Stomach smooth muscle (tissue), 2 donors: ENCODE data around the gene EML5.
A peak's percentile ranks its signal among the peaks of the same experiment; 100 is the strongest.

Experiments used
- H3K27ac ChIP-seq: one replicate; pipeline ENCODE4 v1.7.0; 2013; ENCODE audit warnings: mild to moderate bottlenecking, low read length, inconsistent platforms
- H3K27me3 ChIP-seq, 2 donors: one replicate each; pipeline ENCODE4 v1.7.0; 2013; ENCODE audit warnings: low read length in 2 of 2; ENCODE audit not compliant: insufficient read depth in 2 of 2, control insufficient read depth in 1 of 2
- H3K36me3 ChIP-seq, 2 donors: one replicate each; pipeline ENCODE4 v1.7.0; 2013; ENCODE audit warnings: low read length in 2 of 2; ENCODE audit not compliant: control insufficient read depth in 2 of 2, insufficient read depth in 2 of 2
- H3K4me1 ChIP-seq: one replicate; pipeline ENCODE4 v1.7.0; 2013; ENCODE audit warnings: low read length; ENCODE audit not compliant: control insufficient read depth, insufficient read depth
- H3K4me3 ChIP-seq, 2 donors: one replicate each; pipeline ENCODE4 v1.7.0; 2013; ENCODE audit warnings: low read length in 2 of 2
- H3K9ac ChIP-seq, 2 donors: one replicate each; pipeline ENCODE4 v1.7.0; 2013; ENCODE audit warnings: low read length in 2 of 2, mild to moderate bottlenecking in 1 of 2
- H3K9me3 ChIP-seq, 2 donors: one replicate each; pipeline ENCODE4 v1.7.0; 2013; ENCODE audit warnings: low read length in 2 of 2; ENCODE audit not compliant: control insufficient read depth in 2 of 2
- donor health status: healthy.
- donor health status: Pancreatic carcinoma.

EML5 gene

GRCh38 chr14:88792473-88793258 is at the start of gene EML5:
Gene EML5 (minus strand): TSS chr14:88792953. CDS start chr14:88792503, 450 bp downstream.
- Histone ChIP-seq H3K36me3 (no peaks in the 10 kb centered on the region), H3K4me3 (peak within 1 kb of the TSS; percentile 82 to 85), H3K27me3 (no peaks in the 10 kb centered on the region), H3K27ac (peak within 1 kb of the TSS; percentile 32), H3K9ac (peak within 1 kb of the TSS; percentile 78 to 84), H3K4me1 (peaks cover 7% of the 10 kb centered on the region), H3K9me3 (no peaks in the 10 kb centered on the region)

GRCh38 chr14:88842414-88842813 is 49.7 kb upstream of the EML5 start:
- no peak overlapping the region for H3K9ac ChIP-seq
- H3K27me3 ChIP-seq = no peaks in the 10 kb centered on the region
- H3K4me1 ChIP-seq = no peaks in the 10 kb centered on the region
- H3K27ac ChIP-seq = no peak overlapping the region
- H3K36me3 ChIP-seq = peaks cover 3 to 7% of the 10 kb centered on the region in 2 donors
- no peak overlapping the region for H3K4me3 ChIP-seq
- no peaks in the 10 kb centered on the region for H3K9me3 ChIP-seq

GRCh38 chr14:88841741-88842140 is 49.0 kb upstream of the EML5 start:
- H3K4me1 ChIP-seq = no peaks in the 10 kb centered on the region
- H3K4me3 ChIP-seq = no peak overlapping the region
- H3K9me3 ChIP-seq = no peaks in the 10 kb centered on the region
- no peak overlapping the region for H3K9ac ChIP-seq
- peaks cover 3 to 7% of the 10 kb centered on the region in 2 donors for H3K36me3 ChIP-seq
- no peak overlapping the region for H3K27ac ChIP-seq
- H3K27me3 ChIP-seq = no peaks in the 10 kb centered on the region

- Histone ChIP-seq H3K27ac (no peak overlapping the region), H3K9ac (no peak overlapping the region), H3K36me3 (peaks cover 3 to 7% of the 10 kb centered on the region in 2 donors), H3K4me3 (no peak overlapping the region), H3K9me3 (no peaks in the 10 kb centered on the region), H3K4me1 (no peaks in the 10 kb centered on the region), H3K27me3 (no peaks in the 10 kb centered on the region)
Measured at GRCh38 chr14:88840926-88841325, 48.2 kb upstream of the EML5 start.

- H3K4me1 ChIP-seq = peaks cover 3% of the 10 kb centered on the region
- no peak overlapping the region for H3K27ac ChIP-seq
- H3K27me3 ChIP-seq = no peaks in the 10 kb centered on the region
- H3K4me3 ChIP-seq = no peak overlapping the region
- H3K36me3 ChIP-seq = peaks cover 3 to 7% of the 10 kb centered on the region in 2 donors
- no peak overlapping the region for H3K9ac ChIP-seq
- H3K9me3 ChIP-seq = no peaks in the 10 kb centered on the region
Measured at GRCh38 chr14:88838015-88838414, 45.3 kb upstream of the EML5 start.

- Histone ChIP-seq H3K9ac (no peak overlapping the region), H3K4me1 (peaks cover 3% of the 10 kb centered on the region), H3K36me3 (peaks cover 3 to 7% of the 10 kb centered on the region in 2 donors), H3K4me3 (no peak overlapping the region), H3K27ac (no peak overlapping the region), H3K9me3 (no peaks in the 10 kb centered on the region), H3K27me3 (no peaks in the 10 kb centered on the region)
Measured at GRCh38 chr14:88837495-88837894, 44.7 kb upstream of the EML5 start.

- no peaks in the 10 kb centered on the region for H3K36me3 ChIP-seq
- peaks cover 3% of the 10 kb centered on the region for H3K4me1 ChIP-seq
- no peak overlapping the region for H3K4me3 ChIP-seq
- no peak overlapping the region for H3K27ac ChIP-seq
- H3K27me3 ChIP-seq = no peaks in the 10 kb centered on the region
- H3K9me3 ChIP-seq = no peaks in the 10 kb centered on the region
- no peak overlapping the region for H3K9ac ChIP-seq
Measured at GRCh38 chr14:88835661-88836060, 42.9 kb upstream of the EML5 start.

- H3K4me1 ChIP-seq = peaks cover 3% of the 10 kb centered on the region
- no peak overlapping the region for H3K4me3 ChIP-seq
- no peak overlapping the region for H3K27ac ChIP-seq
- H3K9me3 ChIP-seq = no peaks in the 10 kb centered on the region
- no peaks in the 10 kb centered on the region for H3K36me3 ChIP-seq
- no peak overlapping the region for H3K9ac ChIP-seq
- H3K27me3 ChIP-seq = no peaks in the 10 kb centered on the region
Measured at GRCh38 chr14:88834883-88835431, 42.2 kb upstream of the EML5 start.

GRCh38 chr14:88831284-88831683 is 38.5 kb upstream of the EML5 start:
- Histone ChIP-seq H3K9ac (no peak overlapping the region), H3K27ac (no peak overlapping the region), H3K4me3 (no peak overlapping the region), H3K27me3 (no peaks in the 10 kb centered on the region), H3K9me3 (no peaks in the 10 kb centered on the region), H3K4me1 (peaks cover 3% of the 10 kb centered on the region), H3K36me3 (no peaks in the 10 kb centered on the region)

GRCh38 chr14:88829685-88830302 is 37.0 kb upstream of the EML5 start:
- no peaks in the 10 kb centered on the region for H3K9me3 ChIP-seq
- no peaks in the 10 kb centered on the region for H3K27me3 ChIP-seq
- peaks cover 3% of the 10 kb centered on the region for H3K4me1 ChIP-seq
- no peak overlapping the region for H3K4me3 ChIP-seq
- no peaks in the 10 kb centered on the region for H3K36me3 ChIP-seq
- H3K9ac ChIP-seq = no peak overlapping the region
- no peak overlapping the region for H3K27ac ChIP-seq

GRCh38 chr14:88829188-88829587 is 36.4 kb upstream of the EML5 start:
- H3K9ac ChIP-seq = no peak overlapping the region
- H3K27me3 ChIP-seq = no peaks in the 10 kb centered on the region
- H3K36me3 ChIP-seq = no peaks in the 10 kb centered on the region
- no peak overlapping the region for H3K4me3 ChIP-seq
- no peaks in the 10 kb centered on the region for H3K9me3 ChIP-seq
- peaks cover 1% of the 10 kb centered on the region for H3K4me1 ChIP-seq
- no peak overlapping the region for H3K27ac ChIP-seq
